ENCODE results near the gene KRT71.

The KRT71 gene

DNA sequence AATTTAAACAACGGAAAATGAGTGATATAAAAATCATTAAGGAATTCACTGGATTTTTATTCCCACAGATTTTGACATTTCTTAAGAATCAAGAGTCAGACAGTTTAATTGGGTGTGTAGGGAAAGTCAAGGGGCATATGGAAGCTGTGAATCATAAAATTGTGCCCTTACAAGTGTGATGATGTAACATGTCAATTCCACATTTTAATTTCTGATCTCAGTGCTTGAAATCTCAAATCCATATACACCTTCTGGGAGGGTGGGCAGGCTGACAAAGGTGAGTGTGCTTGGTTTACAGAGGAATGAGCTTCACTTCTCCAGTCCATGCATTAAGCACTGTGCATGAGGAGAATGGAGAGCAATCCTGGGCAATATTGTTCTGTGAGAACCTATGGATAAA is 58.8 kb downstream of the KRT71 start:
- Mint-ChIP-seq H3K36me3 (ENCODE audit: low read depth) (no peaks in the 10 kb centered on the region), H3K27ac (no peak overlapping the region), H3K4me1 (ENCODE audit: low read depth) (no peaks in the 10 kb centered on the region), H3K9me3 (no peaks in the 10 kb centered on the region), H3K27me3 (peaks cover 17% of the 10 kb centered on the region), H3K4me3 (no peak overlapping the region)

All from stimulated activated naive CD8-positive, alpha-beta T cell treated with anti-CD3 and anti-CD28 coated beads, Interleukin-15, Interleukin-2, amounts not matched to agents 100 ng/mL and 50 ng/mL, for 24 hours (primary cell).